Measurements from ENCODE around the gene SMCR8.

GRCh38 chr17:18314059-18314730, 898 bp upstream of the SMCR8 start:
- no peak for TF ChIP-seq CTCF (IDR thresholded peaks at IDR 0.05)
- no peak for TF ChIP-seq POLR2A (IDR thresholded peaks at IDR 0.05)

All from body of pancreas (tissue), 4 donors.